Activated CD8-positive, alpha-beta memory T cell treated with anti-CD3 and anti-CD28 coated beads for 4 hours (primary cell): ENCODE results near the gene GRIK3.

Source experiments
- DNase-seq, 2 donors: peaks; one replicate each; pipeline ENCODE4 v3.0.0-alpha.2; 2020; ENCODE audit warnings: low read depth in 2 of 2

GRIK3 gene

DNA sequence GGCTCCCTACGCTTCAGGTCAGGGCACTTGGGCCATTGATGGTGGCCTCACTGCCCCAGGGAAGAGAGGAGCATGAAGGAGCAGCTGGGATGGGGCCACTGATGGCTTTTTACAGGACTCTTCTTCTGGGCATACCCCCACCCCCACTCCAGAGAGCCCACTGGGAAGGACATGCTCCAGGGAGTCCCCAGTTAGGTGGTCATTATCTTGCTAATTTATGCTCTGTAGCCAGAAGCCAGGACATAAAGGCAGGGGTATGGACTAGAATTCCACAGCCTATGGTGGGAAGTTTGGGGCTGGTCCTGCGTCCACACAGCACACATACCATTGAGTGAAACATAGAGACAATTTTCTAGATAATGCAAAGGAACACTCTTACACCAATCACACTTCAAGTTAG, 8.8 kb upstream of the GRIK3 start:
- no peak for DNase-seq

DNA sequence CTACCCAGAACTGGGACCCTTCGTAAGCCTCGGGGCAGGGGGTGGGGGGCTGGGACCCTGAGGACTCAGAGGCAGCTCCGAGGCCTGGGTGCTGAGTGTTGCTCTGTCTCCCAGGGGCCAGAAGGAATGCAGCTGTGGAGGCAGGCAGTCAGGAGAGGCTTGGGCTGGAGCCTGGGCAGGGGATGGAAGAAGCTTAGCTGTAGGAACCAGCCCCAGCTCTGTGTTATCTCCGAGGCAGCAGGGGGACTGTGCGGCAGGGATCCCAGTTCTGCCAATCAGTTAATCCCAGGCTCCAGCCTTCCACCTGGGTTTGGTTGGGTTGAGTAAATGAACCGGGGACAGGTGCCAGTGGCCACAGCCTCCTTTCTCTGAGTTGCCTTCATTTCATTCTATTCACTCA, 8.2 kb upstream of the GRIK3 start:
- DNase-seq: no peak

DNA sequence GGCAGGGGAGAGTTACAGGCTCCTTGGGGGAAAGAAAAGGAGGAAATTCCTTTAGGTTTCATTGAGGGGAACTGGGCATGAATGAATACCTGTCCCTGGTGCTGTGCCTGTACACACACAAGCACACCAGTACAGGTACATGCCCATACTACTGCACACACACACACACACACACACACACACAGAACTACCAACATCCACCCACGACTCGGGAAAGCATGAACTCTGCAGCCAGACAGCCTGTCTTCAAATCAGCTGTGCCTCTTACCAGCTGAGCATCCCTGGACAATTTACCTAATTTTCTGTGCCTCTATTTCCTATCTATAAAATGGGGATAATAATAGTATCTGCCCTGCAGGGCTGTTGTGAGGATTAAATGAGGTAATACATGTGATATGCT, 7.2 kb upstream of the GRIK3 start:
- DNase-seq: no peak

DNA sequence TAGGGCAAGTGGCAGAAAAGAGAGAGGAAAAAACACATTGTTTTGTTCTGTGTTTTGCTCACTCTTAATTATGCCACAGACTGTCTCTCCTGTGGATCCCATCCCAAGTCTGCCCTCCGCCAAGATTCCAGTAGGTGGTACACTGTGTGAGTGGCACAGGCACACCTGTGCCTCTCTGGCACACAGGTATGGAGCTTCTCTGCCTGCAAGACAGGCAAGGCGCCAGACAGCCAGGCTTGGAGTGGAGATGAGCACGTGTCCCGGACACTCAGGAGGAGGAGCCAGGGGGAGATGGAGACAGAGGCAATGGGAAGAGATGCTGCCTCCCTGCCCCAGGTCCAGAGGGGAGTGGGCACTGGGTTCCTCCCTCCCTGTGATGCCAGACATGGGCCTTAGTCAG, 6.5 kb upstream of the GRIK3 start:
- DNase-seq: no peak

DNA sequence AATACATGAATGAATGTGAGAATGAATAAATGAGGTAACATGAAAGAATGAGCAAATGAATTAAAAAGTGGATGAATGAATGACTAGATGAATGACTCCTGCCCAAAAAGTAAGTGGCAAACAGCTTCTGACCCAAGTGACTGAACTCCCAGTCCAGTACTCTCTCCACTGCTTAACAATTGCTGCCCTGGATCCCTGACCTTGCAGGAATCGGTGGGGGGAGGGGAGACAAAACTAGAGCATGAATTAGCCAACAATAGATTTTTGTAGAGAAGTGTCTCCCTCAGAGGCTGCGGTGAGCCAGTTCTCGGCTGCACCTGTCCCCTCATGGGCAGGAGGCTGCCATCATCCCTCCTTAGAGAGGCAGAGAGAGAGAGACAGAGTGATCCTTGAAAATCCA, 5.9 kb upstream of the GRIK3 start:
- no peak for DNase-seq

DNA sequence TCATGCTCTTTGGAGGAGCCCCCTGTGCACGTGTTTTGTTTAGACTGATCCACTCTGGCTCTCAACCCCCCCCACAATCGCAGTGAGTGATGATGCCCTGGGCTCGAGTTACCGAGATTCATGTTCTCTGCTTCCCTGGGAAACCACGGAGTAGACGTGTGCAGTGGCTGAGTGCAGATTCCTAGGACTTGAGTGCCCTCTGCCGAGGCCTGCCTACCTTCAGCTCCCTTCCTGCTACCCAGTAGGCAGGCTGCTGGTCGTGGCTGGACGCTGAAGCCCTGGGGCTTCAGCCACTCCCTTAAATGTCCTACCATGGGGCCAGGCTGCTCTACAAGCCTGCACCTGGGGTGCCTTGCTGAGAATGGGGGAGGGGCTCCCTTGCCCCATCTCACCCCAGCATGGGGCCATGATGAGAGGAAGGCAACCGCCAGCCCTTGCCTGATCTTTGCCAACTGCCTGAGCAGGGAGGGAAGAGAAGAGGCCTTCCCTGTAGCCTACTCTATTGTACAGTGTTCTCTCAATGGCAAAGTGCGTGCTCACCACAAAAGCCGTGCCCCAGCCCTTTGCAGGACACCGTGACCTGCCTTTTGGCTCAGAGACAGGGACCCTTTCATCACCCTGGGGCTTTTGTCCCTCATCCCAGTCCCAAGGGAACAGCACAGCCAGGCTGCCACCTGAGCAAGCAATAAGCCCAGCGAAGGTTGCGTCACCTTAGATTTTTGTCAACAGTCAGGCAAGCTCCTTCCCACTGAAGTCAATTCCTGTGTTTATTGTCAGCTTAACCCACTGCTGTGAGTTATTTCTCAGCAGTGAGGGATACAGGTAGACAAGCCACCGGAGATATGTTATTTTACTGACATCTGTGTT, 4.1 kb upstream of the GRIK3 start:
- no peak for DNase-seq

DNA sequence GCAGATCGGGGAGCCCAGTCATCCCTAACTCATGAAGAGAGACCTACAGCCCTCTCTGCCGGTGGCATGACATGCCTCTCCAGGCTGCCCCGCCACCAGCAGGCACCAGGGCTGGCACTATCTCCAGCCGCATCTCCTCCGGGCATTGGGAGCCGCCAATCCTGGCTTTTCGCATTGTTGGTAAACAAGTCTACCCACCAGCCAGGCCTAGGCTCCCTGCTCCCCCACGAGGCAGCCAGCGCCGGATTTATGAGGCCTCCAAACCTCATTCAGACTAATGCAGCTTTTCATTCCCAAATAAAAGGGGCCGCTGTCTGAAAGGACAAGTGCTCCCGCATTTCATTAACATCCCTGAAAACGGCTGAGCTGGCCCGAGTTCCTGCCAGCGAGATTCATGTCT, 3.4 kb upstream of the GRIK3 start:
- no peak for DNase-seq

DNA sequence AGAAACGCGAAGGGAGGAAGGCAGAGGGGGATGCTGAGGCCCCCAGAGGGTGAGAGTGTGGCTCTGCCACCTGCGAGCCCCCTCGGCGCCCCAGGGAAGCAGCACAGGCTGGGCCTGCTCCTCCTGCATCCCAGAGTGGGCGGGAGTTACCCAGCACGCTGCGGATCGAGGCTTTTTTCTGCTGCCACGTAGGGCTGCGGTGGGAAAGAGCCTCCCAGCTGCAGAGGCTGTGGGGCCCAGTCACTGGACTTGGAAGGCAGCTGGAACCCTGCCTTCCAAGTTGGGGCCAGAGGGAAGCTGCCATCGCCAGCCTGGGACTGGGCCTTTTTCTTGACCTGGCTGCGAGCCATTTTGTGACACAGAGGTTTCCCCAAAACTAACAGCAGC, 2.3 kb upstream of the GRIK3 start:
- no peak for DNase-seq

DNA sequence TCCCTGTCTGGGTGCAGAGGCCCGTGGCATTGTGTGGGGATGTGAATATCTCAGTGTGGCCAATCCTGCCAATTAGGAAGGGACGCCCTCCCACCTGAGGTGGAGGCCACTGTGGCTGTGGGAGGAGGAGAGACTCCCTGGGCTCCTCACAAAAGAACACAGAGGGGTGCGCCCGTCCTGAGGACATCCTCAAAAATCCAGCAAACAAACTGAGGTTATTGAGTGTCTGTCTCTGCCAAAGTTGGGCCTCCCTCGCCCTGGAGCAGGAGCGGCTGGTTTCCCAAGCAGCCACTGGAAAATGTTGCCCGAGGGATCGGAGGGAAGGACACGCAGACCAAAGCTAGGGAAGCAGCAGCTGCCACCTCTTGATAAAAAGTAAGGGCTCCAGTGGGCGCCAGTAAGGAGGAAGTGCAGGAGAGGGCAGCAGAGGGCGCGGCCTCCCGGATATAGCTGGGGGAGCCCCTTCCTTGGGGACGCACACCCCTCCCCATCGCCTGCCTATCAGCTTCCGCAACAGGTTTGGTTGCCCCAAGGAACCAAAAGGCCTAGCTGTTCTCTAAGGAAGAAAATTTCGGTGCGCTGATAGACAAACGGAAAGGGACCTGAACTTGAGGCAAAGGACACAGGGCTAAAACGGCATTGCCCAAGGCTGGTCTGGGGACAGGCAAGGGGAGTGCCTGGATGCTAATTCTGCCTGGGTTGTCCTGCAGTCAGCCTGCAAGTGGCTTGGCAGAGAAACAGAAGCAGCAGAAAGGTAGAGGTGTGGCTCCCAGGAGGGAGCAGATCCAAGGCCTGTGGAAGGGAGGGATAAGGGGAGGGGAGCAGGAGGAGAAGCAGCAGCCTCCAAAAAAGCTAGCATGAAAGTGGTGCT, 1.7 kb upstream of the GRIK3 start:
- DNase-seq: no peak

DNA sequence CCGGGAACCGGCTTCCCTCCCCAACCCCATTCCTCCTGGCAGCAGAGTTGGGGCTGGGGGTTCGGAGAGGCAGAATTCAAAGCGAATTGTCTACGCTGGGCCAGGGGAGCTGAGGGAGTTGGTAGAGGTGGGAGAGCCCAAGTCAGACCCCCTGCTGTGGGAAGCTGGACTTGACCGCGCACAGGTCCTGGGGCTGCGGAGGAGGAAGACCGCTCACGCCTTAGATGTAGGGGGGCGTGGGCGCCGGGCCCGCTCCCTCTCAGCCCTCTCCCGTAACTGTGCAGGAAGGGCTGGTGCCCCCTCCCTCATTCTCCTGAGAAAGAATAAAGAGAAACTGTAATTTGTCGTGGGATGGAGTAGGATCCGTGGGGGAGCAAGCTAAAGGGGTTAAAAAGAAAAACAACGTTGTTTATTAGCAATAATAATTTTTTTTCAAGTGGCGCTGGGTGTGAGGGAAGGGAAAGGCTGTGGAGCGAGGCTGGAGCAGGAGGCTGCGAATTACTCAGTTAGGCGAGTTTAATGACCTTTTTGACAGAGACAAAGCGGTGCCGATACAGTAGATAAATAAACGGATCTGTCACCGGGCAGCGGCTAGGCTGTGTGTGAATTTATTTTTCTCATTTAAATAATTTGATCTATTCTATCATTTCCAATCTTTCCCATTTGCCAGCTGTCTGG, 838 bp upstream of the GRIK3 start:
- no peak for DNase-seq

DNA sequence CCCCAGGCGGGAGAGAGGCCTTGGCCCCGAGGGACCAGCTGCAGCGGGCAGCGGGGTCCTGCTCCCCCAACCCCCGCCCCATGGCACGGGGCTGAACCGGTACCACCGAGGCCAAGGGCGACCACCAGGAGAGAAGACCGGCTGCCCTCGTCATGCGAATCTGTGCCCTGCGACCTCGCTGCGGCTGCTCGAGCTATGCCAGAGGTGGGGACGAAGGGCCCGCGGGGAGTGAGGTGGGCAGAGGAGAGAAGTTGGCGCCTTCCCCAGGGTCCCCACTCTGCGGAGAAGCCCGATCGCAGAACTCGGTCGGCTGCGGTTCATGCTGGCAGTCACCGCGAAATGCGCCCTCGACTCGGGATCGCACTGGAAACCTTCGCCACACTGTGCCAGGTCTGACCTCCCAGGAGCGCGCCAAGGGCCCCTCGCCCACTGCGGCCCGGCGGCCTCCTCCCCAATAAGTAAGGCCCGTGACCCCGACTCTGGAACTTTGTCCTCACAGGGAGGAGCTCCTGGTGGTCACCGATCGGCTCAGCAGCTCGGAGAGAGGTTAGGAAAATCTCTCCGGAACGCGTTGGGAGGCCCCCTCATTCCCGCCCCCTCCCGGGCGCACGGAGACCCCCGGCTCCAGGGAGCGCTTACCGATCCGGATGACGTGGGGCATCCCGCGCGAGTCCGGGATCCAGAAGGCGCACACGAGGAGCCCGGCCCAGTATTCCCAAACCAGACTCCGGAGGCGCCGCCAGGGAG, 787 bp downstream of the GRIK3 start:
- no peak for DNase-seq

DNA sequence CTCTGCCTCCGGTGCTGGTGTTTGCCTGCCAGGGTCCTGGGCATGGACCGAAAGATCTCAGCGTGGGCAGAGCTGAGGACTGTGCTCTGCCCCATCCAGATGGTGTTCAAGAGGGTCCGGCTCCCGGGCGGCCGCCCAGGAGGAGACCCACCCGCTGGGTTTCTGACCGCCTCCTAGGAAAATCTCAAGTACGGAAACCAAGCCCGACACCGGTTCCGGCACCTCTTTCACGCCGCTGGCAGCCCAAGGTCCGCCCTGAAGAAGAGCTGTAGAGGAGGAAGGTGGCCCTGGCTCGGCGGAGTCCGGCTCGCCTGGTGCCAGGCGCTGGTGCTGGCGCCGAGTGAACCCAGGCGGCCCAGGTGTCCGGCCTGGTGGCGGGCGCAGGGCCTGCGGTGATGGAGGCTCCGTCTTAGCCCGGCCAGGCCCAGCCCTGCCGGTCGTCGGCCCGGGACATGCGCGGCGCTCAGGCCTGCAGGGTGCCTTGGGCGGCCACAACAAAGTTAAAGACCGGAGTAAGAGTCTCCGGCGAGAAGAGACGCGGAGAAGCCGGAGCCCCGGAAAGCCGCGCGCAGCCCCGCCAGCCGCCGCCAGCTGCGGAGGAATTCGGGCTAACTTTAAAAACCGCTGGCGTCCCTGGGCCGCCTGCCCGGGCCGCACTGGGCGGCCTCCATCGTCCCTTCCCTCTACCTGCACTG, 1.5 kb downstream of the GRIK3 start:
- no peak for DNase-seq

DNA sequence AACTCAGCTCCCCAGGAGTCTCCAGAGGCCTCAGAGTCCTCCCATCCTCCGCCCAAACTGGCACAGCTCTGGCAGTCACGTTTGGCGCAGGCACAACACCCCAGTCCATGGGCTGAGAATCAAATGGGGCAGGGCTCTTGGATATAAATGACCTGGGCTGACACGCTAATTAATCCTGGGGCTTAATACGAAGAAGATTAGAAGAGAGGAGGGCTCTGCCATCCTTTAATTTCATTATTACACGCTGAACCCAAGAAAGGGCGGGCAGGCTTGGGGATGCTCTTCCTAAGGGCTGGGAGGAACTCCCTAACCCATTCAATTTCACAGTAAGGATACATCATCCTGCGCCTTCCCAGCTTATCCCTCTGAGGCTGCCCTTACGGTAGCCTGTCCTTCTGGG, 2.4 kb downstream of the GRIK3 start:
- no peak for DNase-seq

DNA sequence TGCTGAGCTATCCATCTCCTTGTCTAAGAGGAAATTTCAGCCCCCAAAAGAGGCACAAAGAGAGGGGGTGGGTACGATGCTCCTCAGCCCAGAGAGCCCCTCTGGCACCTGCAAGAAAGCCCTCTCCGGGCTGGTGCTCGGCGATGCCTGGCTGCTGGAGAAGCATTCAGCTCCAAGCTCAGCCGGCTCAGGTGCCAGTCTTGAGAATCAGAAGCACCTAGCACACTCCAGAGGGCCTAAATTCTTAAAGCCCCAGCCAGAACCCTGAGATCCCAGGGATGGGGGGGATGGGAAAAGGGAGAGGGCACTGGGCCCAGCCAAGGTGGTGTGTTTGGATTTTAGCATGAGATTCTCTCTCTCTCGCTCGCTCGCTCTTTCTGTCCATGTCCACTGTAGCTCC, 2.9 kb downstream of the GRIK3 start:
- no peak for DNase-seq

DNA sequence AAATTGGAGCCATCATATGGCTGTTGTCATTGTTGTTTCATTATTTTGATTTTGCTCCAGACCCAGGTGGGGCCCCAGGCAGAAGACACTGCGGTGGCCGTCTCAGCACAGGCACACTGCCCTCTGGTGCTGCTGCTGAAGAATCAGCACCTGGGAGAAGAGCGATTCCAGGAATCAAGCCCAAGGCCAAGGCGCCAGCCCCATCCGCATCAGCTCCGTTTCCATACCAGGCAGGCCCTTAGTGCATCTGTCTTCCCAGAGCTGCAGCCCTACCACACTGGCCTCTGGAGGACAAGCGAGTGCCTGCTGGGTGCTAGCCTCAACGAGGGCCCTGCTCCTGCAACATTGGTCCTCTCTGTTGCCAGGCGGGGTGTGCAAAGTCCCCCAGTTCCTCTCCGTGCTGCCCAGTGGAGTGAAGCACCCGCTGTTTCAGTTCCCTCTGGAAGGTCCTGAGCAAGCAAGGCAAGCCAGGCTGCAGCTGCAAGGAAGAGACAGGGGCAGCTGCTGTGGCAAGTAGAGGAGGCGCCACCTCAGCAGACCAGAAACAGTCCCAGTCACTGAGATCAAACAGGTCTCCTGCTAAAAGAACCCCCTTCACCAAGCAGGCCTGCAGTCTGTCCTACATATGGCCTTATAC, 5.2 kb downstream of the GRIK3 start:
- no peak for DNase-seq

DNA sequence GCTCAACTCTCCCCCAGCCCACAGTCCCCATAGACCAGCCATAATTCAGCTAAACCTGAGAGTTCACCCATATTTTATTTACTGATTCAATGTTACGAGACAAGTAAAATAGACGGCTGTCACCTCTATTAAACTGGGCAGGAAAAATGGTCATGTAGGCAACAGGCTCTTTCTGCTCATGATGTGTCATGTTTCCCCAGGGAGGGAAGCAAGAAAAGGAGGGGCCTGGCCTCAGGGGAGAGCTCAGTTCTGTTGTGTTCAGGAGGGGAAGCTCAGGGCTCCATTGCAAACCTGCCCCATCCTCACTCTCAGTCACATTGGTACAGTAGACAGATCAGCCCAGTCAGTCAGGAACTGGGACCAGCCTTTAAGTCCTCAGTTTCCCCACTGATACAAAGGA, 12.8 kb downstream of the GRIK3 start:
- DNase-seq: no peak

DNA sequence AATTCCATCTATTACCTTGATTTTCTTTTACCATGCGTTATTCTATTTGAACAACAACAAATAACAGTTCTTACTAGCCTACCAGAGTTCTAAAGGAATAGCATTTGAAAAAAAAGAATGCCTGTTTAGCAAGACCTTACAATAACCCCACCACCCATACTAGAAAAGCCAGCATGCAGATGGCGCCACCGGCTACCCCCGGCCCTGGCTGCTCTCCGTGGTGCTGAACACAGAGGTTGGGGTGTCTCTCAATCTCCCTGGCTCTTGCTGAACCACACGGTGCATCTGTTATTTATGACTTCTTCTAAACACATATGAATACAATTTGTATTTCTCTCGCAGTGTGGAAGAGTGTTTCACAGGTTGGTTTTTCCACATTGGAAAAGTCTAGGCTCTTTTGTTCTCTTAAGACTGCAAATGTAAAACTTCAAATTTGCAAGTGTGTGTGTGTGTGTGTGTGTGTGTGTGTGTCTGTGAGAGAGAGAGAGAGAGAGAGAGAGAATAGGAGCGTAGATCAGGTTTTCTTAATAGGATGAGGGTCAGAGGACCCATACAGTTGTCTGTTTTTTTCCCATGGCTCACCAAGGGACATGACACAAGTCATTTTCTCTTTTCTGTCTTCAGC, 13.6 kb downstream of the GRIK3 start:
- no peak for DNase-seq

DNA sequence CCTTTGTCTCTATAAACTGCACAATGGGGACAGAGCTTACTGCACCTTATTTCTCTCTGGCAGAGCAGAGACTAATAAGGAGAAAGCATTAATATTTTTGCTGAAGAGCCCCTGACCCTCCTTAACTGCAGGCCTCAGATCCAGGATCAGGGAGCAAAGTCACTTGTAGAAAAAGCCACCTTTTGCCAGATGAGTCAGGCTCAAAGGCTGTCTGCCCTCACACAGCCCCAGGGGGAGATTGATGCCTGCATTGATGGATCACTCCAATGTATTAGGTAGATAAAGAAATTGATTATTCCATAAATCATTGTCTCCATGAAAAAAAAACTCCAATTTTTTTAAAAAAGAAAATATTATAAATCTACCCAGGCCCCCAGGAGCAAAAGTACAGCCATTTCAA, 15.8 kb downstream of the GRIK3 start:
- no peak for DNase-seq

DNA sequence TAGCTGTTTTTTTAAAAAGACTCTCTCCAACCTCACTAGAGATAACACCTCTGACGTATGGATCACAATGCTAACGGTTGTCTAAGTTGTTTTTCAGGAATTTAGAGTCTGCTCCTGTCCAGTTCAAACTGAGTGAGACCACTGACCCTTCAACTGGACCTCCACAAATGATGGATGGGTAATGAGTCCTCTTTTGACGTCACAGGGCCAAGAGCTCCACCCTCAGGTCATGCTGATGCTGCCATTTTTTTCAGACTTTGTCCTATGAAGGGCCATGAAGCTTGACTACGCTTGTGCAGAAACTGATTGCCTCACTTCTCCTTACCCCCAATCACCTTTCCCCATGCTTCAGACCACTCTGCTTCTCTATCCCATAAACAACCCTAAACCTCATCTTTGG, 16.6 kb downstream of the GRIK3 start:
- DNase-seq: no peak

DNA sequence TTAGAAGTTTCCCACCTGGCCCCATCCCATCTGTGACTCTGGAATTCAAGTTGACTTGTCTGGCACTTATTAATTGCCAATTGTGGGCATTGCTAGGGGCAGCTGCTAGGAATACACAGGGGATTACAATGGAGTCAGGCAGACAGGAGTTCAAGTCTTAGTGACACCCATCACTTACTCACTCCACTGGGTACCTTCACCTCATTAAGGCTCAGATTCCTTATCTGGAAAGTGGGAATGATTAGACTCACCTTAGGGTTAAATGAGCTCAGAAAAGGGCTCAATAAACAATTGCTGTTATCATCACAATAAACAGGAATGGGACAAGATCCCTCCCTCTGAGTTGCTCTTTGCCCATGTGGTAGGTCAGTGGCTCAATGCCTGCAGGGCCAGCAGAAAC, 18.2 kb downstream of the GRIK3 start:
- DNase-seq: no peak
